GM19035 (cell line): Measurements from ENCODE around the gene ATG7.

Source experiments
- ATAC-seq: cut with Tn5 transposase; IDR thresholded peaks from one replicate; pipeline ENCODE4 v1.9.1; 2021; ENCODE audit not compliant: unreplicated experiment

ATG7 gene

GRCh38 chr3:11534011-11534792 lies 262.0 kb downstream of the ATG7 start:
- no peak for ATAC-seq

- ATAC-seq, result no peak
These were observed 262.6 kb downstream of the ATG7 start for GRCh38 chr3:11534793-11535101.

GRCh38 chr3:11535243-11535960 lies 263.2 kb downstream of the ATG7 start:
- no peak for ATAC-seq

- no peak for ATAC-seq
These were observed 264.1 kb downstream of the ATG7 start for GRCh38 chr3:11536132-11536935.

- no peak for ATAC-seq
These were observed 264.9 kb downstream of the ATG7 start for GRCh38 chr3:11536936-11537612.

GRCh38 chr3:11538581-11538980 lies 266.4 kb downstream of the ATG7 start:
- ATAC-seq, result no peak

- ATAC-seq, result no peak
These were observed 267.0 kb downstream of the ATG7 start for GRCh38 chr3:11539218-11539617.

GRCh38 chr3:11539677-11540076 lies 267.5 kb downstream of the ATG7 start:
- ATAC-seq, result no peak

GRCh38 chr3:11541321-11542303 lies 269.4 kb downstream of the ATG7 start:
- ATAC-seq, result no peak

GRCh38 chr3:11542551-11542950 lies 270.4 kb downstream of the ATG7 start:
- ATAC-seq, result no peak

GRCh38 chr3:11543141-11543947 lies 271.1 kb downstream of the ATG7 start:
- ATAC-seq, result no peak

GRCh38 chr3:11543948-11544387 lies 271.8 kb downstream of the ATG7 start:
- ATAC-seq, result no peak

- ATAC-seq, result no peak
These were observed 272.4 kb downstream of the ATG7 start for GRCh38 chr3:11544412-11545181.

- ATAC-seq, result no peak
These were observed 273.1 kb downstream of the ATG7 start for GRCh38 chr3:11545186-11545851.

- ATAC-seq, result no peak
These were observed 274.6 kb downstream of the ATG7 start for GRCh38 chr3:11546657-11547302.

- ATAC-seq, result no peak
These were observed 275.3 kb downstream of the ATG7 start for GRCh38 chr3:11547498-11547897.

- ATAC-seq, result no peak
These were observed 276.5 kb downstream of the ATG7 start for GRCh38 chr3:11548721-11549131.
